Loucy (cell line): ENCODE data around the gene KRT13.
"Not testable (repeated sequence)": the region's sequence is repeated elsewhere in the genome, so short reads cannot be mapped to it uniquely, and the experiment has no call there.

ENCODE experiments used
- H2AFZ ChIP-seq: fragments of 200-600 bp; sonication (generic); 2 replicates; pipeline ENCODE4 v1.6.0; 2016; ENCODE audit warnings: antibody characterized with exemption, mild to moderate bottlenecking, low read length, moderate library complexity
- H3F3A ChIP-seq: fragments of 200-600 bp; 2 replicates; pipeline ENCODE4 v1.6.0; 2016; ENCODE audit warnings: antibody characterized with exemption, low read depth, mild to moderate bottlenecking
- H3K27me3 ChIP-seq: fragments of 200-600 bp; sonication (generic); 2 replicates; pipeline ENCODE4 v1.6.1; 2014; ENCODE audit warnings: low read length, mild to moderate bottlenecking; ENCODE audit not compliant: insufficient read depth, poor library complexity, severe bottlenecking
- H3K36me3 ChIP-seq: fragments of 200-600 bp; sonication (generic); 2 replicates; pipeline ENCODE4 v1.6.1; 2016; ENCODE audit warnings: low read length; ENCODE audit not compliant: insufficient read depth
- H3K4me1 ChIP-seq: fragments of 200-600 bp; sonication (generic); 2 replicates; pipeline ENCODE4 v1.5.1; 2014; ENCODE audit warnings: low read length, mild to moderate bottlenecking; ENCODE audit not compliant: insufficient read depth, poor library complexity, severe bottlenecking
- H3K4me2 ChIP-seq: fragments of 200-600 bp; sonication (generic); 2 replicates; pipeline ENCODE4 v1.6.0; 2014; ENCODE audit warnings: antibody characterized with exemption, low read length, low read depth, mild to moderate bottlenecking; ENCODE audit not compliant: poor library complexity, severe bottlenecking
- H3K4me3 ChIP-seq: fragments of 200-600 bp; sonication (generic); 2 replicates; pipeline ENCODE4 v1.5.1; 2014; ENCODE audit warnings: low read length, mild to moderate bottlenecking, mixed read lengths; ENCODE audit not compliant: poor library complexity, severe bottlenecking
- H3K79me2 ChIP-seq: fragments of 200-600 bp; sonication (generic); 2 replicates; pipeline ENCODE4 v1.6.1; 2014; ENCODE audit warnings: low read length; ENCODE audit not compliant: insufficient read depth
- H3K9ac ChIP-seq: fragments of 200-600 bp; sonication (generic); 2 replicates; pipeline ENCODE4 v1.6.0; 2014; ENCODE audit warnings: mild to moderate bottlenecking, low read depth, low read length, moderate library complexity; ENCODE audit not compliant: poor library complexity, severe bottlenecking
- H3K9me2 ChIP-seq: fragments of 200-600 bp; sonication (generic); replicated peaks from 2 replicates; pipeline ENCODE4 v1.6.1; 2016; ENCODE audit warnings: low read depth, low read length, mixed read lengths
- H3K9me3 ChIP-seq: fragments of 200-600 bp; sonication (generic); 2 replicates; pipeline ENCODE4 v1.6.1; 2014; ENCODE audit warnings: mild to moderate bottlenecking, antibody characterized with exemption, low read length, low read depth; ENCODE audit not compliant: insufficient read depth
- H4K20me1 ChIP-seq: fragments of 200-600 bp; sonication (generic); 2 replicates; pipeline ENCODE4 v1.6.0; 2014; ENCODE audit warnings: antibody characterized with exemption, low read length, mild to moderate bottlenecking; ENCODE audit not compliant: insufficient read depth, poor library complexity, severe bottlenecking
- EZH2phosphoT487 ChIP-seq: fragments of 200-600 bp; IDR thresholded peaks from 2 replicates; pipeline ENCODE4 v1.6.1; 2018; ENCODE audit warnings: antibody characterized with exemption, mild to moderate bottlenecking, moderate library complexity, borderline replicate concordance
- TF ChIP-seq, protein P1 (sequence below): fragments of 200-600 bp; sonication (generic); conservative IDR thresholded peaks from 2 replicates; pipeline ENCODE4 v1.5.1; 2014; ENCODE audit warnings: mild to moderate bottlenecking, antibody characterized with exemption, low read length

Gene KRT13

DNA sequence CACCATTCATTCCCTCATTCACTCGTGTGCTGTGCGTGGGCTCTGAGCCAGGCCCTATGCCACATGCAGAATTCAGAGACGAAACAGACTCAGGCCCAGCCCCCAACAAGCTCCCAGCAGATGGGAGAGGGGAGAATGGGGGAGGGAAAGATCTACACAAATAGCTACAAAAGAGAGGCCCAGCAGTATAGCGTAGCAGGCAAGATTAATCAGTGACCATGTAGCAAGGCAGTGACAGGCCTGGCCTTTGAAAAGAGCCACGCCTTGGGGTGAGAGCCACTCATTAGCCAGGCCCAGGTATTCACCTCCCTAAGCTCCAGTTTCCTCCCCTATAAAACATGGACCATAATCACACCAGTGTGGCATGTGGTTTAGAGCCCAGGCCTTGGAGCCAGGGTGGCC lies 39.1 kb upstream of the KRT13 start:
- H3K9ac ChIP-seq, result no peak overlapping the region
- TF ChIP-seq EZH2phosphoT487, result no peak
- TF ChIP-seq, protein P1, sequence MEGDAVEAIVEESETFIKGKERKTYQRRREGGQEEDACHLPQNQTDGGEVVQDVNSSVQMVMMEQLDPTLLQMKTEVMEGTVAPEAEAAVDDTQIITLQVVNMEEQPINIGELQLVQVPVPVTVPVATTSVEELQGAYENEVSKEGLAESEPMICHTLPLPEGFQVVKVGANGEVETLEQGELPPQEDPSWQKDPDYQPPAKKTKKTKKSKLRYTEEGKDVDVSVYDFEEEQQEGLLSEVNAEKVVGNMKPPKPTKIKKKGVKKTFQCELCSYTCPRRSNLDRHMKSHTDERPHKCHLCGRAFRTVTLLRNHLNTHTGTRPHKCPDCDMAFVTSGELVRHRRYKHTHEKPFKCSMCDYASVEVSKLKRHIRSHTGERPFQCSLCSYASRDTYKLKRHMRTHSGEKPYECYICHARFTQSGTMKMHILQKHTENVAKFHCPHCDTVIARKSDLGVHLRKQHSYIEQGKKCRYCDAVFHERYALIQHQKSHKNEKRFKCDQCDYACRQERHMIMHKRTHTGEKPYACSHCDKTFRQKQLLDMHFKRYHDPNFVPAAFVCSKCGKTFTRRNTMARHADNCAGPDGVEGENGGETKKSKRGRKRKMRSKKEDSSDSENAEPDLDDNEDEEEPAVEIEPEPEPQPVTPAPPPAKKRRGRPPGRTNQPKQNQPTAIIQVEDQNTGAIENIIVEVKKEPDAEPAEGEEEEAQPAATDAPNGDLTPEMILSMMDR, result no peak
- H4K20me1 ChIP-seq, result no peaks in the 10 kb centered on the region
- no peaks in the 10 kb centered on the region for H3K9me3 ChIP-seq
- no peaks in the 10 kb centered on the region for H3K36me3 ChIP-seq
- no peak overlapping the region for H3K4me3 ChIP-seq
- no peaks in the 10 kb centered on the region for H3K9me2 ChIP-seq
- H3K79me2 ChIP-seq, result no peaks in the 10 kb centered on the region
- no peaks in the 10 kb centered on the region for H3K4me1 ChIP-seq
- no peaks in the 10 kb centered on the region for H3K27me3 ChIP-seq
- no peak overlapping the region for H3K4me2 ChIP-seq
- H2AFZ ChIP-seq, result no peak overlapping the region
- H3F3A ChIP-seq, result no peaks in the 10 kb centered on the region

DNA sequence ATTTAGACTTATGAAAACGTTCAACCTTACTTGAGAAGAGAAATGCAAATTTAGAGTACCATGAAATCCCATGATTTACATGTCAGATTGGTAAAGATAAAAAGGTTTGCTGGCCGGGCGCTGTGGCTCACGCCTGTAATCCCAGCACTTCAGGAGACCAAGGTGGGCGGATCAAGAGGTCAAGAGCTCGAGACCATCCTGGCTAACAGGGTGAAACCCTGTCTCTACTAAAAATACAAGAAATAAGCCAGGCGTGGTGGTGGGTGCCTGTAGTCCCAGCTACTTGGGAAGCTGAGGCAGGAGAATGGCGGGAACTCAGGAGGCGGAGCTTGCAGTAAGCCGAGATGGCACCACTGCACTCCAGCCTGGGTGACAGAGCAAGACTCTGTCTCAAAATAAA lies 37.4 kb upstream of the KRT13 start:
- H3K79me2 ChIP-seq, H2AFZ ChIP-seq, H4K20me1 ChIP-seq, H3K4me3 ChIP-seq, H3K9me2 ChIP-seq, H3K27me3 ChIP-seq, H3K4me2 ChIP-seq, H3F3A ChIP-seq, H3K4me1 ChIP-seq, H3K36me3 ChIP-seq, H3K9ac ChIP-seq, H3K9me3 ChIP-seq: not testable (repeated sequence)

DNA sequence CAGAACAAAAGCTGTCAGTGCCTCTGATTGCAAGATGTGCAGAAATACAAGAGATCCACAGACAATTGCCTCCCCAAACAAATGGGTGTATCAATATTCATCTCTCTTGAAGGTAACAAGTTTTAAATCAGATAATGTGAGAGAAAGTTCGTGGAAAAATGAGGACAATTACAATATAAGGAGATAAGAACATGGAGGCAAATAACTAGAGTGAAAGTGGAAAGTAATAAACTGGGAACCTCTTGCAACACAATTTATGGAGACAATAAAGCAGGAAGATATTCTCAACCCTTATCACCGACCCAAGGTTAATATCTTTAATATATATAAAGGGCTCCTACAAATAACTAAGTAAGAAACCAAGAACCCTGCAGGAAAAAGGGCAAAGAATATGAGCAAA lies 36.9 kb upstream of the KRT13 start:
- Histone ChIP-seq H3K36me3 (no peaks in the 10 kb centered on the region), H4K20me1 (no peaks in the 10 kb centered on the region), H3K79me2 (no peaks in the 10 kb centered on the region), H3K9ac (no peak overlapping the region), H3K27me3 (no peaks in the 10 kb centered on the region), H3K4me1 (no peaks in the 10 kb centered on the region), H3K9me3 (no peaks in the 10 kb centered on the region), H3F3A (no peaks in the 10 kb centered on the region), H3K4me3 (no peak overlapping the region), H3K4me2 (no peak overlapping the region), H2AFZ (no peak overlapping the region), H3K9me2 (no peaks in the 10 kb centered on the region)
- TF ChIP-seq, protein P1, result no peak
- TF ChIP-seq EZH2phosphoT487, result no peak

DNA sequence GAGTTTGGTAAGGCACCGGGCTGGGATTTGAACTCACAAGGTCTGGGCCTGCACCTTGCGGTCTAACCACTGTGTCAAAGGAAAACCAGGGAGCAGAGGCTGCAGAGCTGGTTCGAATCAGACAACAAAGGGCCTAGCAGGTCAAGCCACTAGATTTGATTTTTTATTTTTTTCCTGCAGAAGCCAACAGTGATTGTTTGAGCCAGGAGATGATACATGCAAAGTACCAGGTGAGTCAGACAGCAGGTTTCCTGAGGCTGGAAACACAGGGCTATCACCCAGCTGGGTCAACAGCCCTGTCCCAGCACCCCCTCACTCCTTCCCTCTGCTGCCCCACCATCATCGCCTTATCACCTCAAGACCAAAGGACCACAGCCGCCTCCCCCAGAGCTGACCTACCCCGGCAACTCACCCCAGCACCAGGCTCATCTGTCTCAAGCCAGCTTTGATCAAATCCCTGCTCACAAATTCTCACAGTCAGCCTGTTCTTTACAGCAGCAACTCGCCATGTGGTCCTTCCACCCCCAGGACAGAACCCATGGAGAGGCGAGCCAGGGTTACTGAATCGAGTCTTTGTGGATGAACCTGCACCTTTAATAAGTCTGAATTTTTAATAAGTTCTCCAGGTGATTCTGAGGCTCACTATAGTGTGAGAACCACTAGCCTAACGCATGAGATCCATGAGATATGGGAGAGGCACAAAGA lies 35.7 kb upstream of the KRT13 start:
- no peaks in the 10 kb centered on the region for H3K27me3 ChIP-seq
- TF ChIP-seq EZH2phosphoT487, result no peak
- TF ChIP-seq, protein P1, result no peak
- H3K9me3 ChIP-seq, result no peaks in the 10 kb centered on the region
- no peak overlapping the region for H3K9ac ChIP-seq
- H3F3A ChIP-seq, result no peaks in the 10 kb centered on the region
- H3K79me2 ChIP-seq, result no peaks in the 10 kb centered on the region
- H3K4me2 ChIP-seq, result no peak overlapping the region
- H4K20me1 ChIP-seq, result no peaks in the 10 kb centered on the region
- no peak overlapping the region for H3K4me3 ChIP-seq
- H2AFZ ChIP-seq, result no peak overlapping the region
- H3K9me2 ChIP-seq, result no peaks in the 10 kb centered on the region
- H3K4me1 ChIP-seq, result no peaks in the 10 kb centered on the region
- H3K36me3 ChIP-seq, result no peaks in the 10 kb centered on the region
